CD8-positive, alpha-beta memory T cell (primary cell): ENCODE measurements around the gene R3HDM1. TPM values are rescaled to one million over a fixed set of nuclear protein-coding genes. Genes with fewer than 3 reads are reported as not detected.
A peak's percentile ranks its signal among the peaks of the same experiment; 100 is the strongest.

ENCODE experiments used
- CTCF ChIA-PET: fragments of 350-600 bp; sonication (Branson Sonifier 250); formaldehyde crosslinking; loops from one replicate; lab custom pipeline; 2021; ENCODE audit warnings: antibody characterized with exemption; lab: Charles Lee
- POLR2A ChIA-PET: fragments of 350-600 bp; sonication (Branson Sonifier 250); formaldehyde crosslinking; loops from one replicate; lab custom pipeline; 2021; ENCODE audit warnings: antibody characterized with exemption; lab: Charles Lee
- DNase-seq, 5 donors: peaks; one replicate each; pipeline versions ENCODE4 v3.0.0 to v3.0.0-alpha.2; 2020 to 2022; ENCODE audit warnings: mixed read lengths in 1 of 5
- H3K27ac ChIP-seq: one replicate; pipeline ENCODE4 v1.7.0; 2013; ENCODE audit warnings: low read depth, mild to moderate bottlenecking, low read length, moderate library complexity
- H3K27me3 ChIP-seq: 2 replicates; pipeline ENCODE4 v1.7.0; 2013; ENCODE audit warnings: low read length, mild to moderate bottlenecking; ENCODE audit not compliant: insufficient read depth, poor library complexity, severe bottlenecking
- H3K36me3 ChIP-seq: 2 replicates; pipeline ENCODE4 v1.7.0; 2013; ENCODE audit warnings: mild to moderate bottlenecking, low read length, moderate library complexity; ENCODE audit not compliant: insufficient read depth
- H3K4me1 ChIP-seq: 2 replicates; pipeline ENCODE4 v1.7.0; 2013; ENCODE audit warnings: mild to moderate bottlenecking, low read length, moderate library complexity; ENCODE audit not compliant: insufficient read depth
- H3K4me3 ChIP-seq: 2 replicates; pipeline ENCODE4 v1.7.0; 2013; ENCODE audit warnings: mild to moderate bottlenecking, low read length
- H3K9me3 ChIP-seq: 2 replicates; pipeline ENCODE4 v1.7.0; 2013; ENCODE audit warnings: mild to moderate bottlenecking, low read length
- H3K27ac Mint-ChIP-seq, 8 donors: one replicate each; pipeline ENCODE4 v1.8.0; 2020 to 2021; ENCODE audit warnings: mixed read lengths in 8 of 8, mild to moderate bottlenecking in 6 of 8, inconsistent platforms in 3 of 8, moderate library complexity in 3 of 8
- H3K27me3 Mint-ChIP-seq, 2 donors: one replicate each; pipeline ENCODE4 v1.8.0; 2020 to 2021; ENCODE audit warnings: mixed read lengths in 2 of 2, mild to moderate bottlenecking in 1 of 2, moderate library complexity in 1 of 2
- H3K36me3 Mint-ChIP-seq, 3 donors: one replicate each; pipeline ENCODE4 v1.8.0; 2020 to 2021; ENCODE audit warnings: mixed read lengths in 3 of 3, inconsistent platforms in 1 of 3, mild to moderate bottlenecking in 1 of 3
- H3K4me1 Mint-ChIP-seq, 3 donors: one replicate each; pipeline ENCODE4 v1.8.0; 2020 to 2021; ENCODE audit warnings: mixed read lengths in 3 of 3, inconsistent platforms in 1 of 3, mild to moderate bottlenecking in 1 of 3
- H3K4me3 Mint-ChIP-seq, 7 donors: one replicate each; pipeline ENCODE4 v1.8.0; 2020 to 2021; ENCODE audit warnings: mixed read lengths in 7 of 7, mild to moderate bottlenecking in 6 of 7, moderate library complexity in 4 of 7, inconsistent platforms in 2 of 7
- H3K9me3 Mint-ChIP-seq, 5 donors: one replicate each; pipeline ENCODE4 v1.8.0; 2020 to 2022; ENCODE audit warnings: mixed read lengths in 5 of 5, mild to moderate bottlenecking in 3 of 5, moderate library complexity in 2 of 5, inconsistent platforms in 1 of 5
- polyA plus RNA-seq: library from polyadenylated mRNA; unstranded; fragments of 300-500 nt; fragmentation: Illumina TruSeq; gene quantifications from one replicate; pipeline ENCODE4 v1.2.3, GENCODE V29; 2021
- total RNA-seq, 2 experiments: library from RNA; stranded (reverse); gene quantifications; one replicate each; pipeline ENCODE4 v1.2.3, GENCODE V29; 2021

The R3HDM1 gene
- total and polyA plus RNA-seq, 3 experiments from 2014 or later = 21.1 to 52.6 (median 49.7) TPM

DNA sequence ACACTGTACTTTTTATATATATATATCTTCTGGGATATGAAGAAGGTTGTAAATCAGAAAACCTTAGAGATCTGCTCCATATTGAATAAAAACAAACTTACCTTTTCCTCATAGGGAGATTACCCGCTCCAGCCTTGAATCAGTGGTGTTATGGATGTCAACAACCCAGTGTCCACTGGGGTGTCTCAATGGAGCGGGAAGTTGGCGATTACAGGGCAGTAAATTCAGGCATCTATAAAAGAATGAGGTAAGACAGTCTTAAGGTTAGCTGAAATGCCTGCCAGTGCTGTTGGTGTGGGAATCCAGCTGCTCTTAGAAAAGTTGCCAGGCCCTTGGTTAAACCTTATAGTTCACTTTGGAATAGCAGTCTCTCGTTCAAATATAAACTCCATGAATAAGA lies 102.3 kb downstream of the R3HDM1 start:
- no peak overlapping the region for H3K27ac Mint-ChIP-seq
- POLR2A ChIA-PET = no interaction called here
- CTCF ChIA-PET = no interaction called here
- H3K36me3 Mint-ChIP-seq = peaks cover 0 to 47% (median 18%) of the 10 kb centered on the region in 3 donors
- no peaks in the 10 kb centered on the region for H3K27me3 Mint-ChIP-seq
- Histone ChIP-seq H3K27me3 (no peaks in the 10 kb centered on the region), H3K9me3 (no peaks in the 10 kb centered on the region), H3K27ac (no peak overlapping the region), H3K36me3 (no peaks in the 10 kb centered on the region), H3K4me1 (no peaks in the 10 kb centered on the region), H3K4me3 (no peak overlapping the region)
- H3K9me3 Mint-ChIP-seq = no peaks in the 10 kb centered on the region
- H3K4me3 Mint-ChIP-seq = no peak overlapping the region
- peaks cover 4 to 8% (median 8%) of the 10 kb centered on the region in 3 donors for H3K4me1 Mint-ChIP-seq
- no peak for DNase-seq

DNA sequence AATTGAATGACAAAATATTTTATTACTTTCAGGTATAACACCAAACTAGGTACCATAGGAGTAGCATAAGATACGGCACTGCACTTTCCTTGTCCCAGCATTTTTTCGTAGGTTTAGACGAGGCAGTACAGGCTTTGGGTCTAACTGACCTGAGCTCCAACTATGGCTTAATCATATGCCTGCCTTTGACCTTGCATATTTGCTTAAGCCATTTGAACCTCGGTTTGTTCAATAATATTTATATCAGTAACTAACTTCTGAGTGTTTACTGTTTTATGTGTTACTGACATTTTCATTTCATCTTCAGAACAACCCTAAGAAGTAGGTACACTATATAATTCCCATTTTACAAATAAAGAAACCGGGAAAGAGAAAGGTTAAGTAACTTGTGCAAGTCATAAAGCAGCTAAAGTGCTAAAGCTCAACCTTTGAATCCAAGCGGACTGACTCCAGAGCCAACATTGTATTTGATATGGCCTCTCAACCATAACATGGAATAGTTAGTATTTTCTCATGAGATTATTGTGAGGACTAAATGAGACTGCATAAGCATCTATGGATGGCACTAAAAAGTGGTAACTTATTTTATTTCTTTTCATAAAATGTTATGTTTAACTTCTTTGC lies 104.0 kb downstream of the R3HDM1 start:
- H3K9me3 ChIP-seq = no peaks in the 10 kb centered on the region
- no peak overlapping the region for H3K4me3 ChIP-seq
- ChIA-PET CTCF (no interaction called here), POLR2A (interaction anchor here (0.6 kb wide), 1 partner anchor 22 kb away, joined by 3 read pairs; no protein-coding TSS in a partner anchor)
- H3K27ac ChIP-seq = no peak overlapping the region
- no peak for DNase-seq
- H3K4me1 ChIP-seq = no peaks in the 10 kb centered on the region
- Mint-ChIP-seq H3K4me1 (peaks cover 4 to 8% (median 8%) of the 10 kb centered on the region in 3 donors), H3K27ac (no peak overlapping the region), H3K27me3 (no peaks in the 10 kb centered on the region), H3K9me3 (no peaks in the 10 kb centered on the region), H3K36me3 (peaks cover 0 to 58% (median 21%) of the 10 kb centered on the region in 3 donors), H3K4me3 (no peak overlapping the region)
- no peaks in the 10 kb centered on the region for H3K27me3 ChIP-seq
- no peaks in the 10 kb centered on the region for H3K36me3 ChIP-seq

DNA sequence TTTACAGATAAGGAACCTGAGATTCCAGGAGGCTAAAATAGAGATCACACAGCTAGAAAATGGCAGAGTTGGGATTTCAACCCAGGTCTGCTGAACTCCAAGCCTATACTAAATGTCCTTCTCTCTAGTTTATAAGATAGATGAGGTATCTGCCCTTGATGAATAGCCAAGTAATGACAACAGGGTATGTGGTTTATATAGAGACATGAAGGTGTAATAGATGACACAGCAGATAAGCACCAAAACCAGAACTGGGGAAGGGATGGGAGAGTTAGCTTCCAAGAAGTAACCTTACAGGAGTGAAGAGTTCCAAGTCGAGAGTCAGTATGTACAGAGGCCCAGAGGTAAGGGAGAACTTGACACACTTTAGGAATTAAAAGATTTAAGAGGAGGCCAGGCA lies 105.7 kb downstream of the R3HDM1 start:
- no peaks in the 10 kb centered on the region for H3K9me3 Mint-ChIP-seq
- H3K36me3 Mint-ChIP-seq = peaks cover 0 to 60% (median 15%) of the 10 kb centered on the region in 3 donors
- H3K27ac ChIP-seq = no peak overlapping the region
- ChIA-PET POLR2A (no interaction called here), CTCF (no interaction called here)
- H3K4me3 Mint-ChIP-seq = no peak overlapping the region
- H3K4me1 ChIP-seq = no peaks in the 10 kb centered on the region
- peak overlapping the region in 3 of 8 donors; percentile 1 to 40 (median 5) for H3K27ac Mint-ChIP-seq
- H3K4me3 ChIP-seq = no peak overlapping the region
- H3K4me1 Mint-ChIP-seq = peaks cover 4 to 8% (median 8%) of the 10 kb centered on the region in 3 donors
- no peaks in the 10 kb centered on the region for H3K9me3 ChIP-seq
- H3K36me3 ChIP-seq = no peaks in the 10 kb centered on the region
- no peaks in the 10 kb centered on the region for H3K27me3 ChIP-seq
- DNase-seq = no peak
- H3K27me3 Mint-ChIP-seq = no peaks in the 10 kb centered on the region

DNA sequence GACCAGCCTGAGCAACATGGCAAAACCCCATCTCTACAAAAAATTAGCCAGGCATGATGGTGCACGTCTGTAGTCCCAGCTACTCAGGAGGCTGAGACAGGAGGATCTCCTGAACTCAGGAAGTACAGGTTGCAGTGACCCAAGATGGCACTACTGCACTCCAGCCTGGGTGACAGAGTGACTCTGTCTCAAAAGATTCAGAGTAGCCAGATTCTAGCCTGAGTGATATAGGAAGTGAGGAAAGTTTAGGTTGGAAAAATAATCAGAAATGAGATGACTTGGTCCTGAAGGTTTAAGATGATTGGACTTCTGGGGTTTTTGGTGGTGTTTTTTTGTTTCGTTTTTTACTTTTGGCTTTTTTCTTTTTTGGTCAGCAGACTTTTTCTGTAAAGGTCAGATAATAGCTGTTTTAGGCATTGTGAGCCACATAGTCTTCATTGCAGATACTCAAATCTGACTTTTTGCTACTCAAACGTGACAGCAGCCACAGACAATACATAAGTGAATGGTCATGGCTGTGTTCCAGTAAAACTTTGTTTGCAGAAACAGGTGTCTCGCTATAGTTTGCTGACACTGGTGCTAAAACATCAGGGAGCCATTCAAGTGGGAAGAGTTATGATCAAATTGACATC lies 106.3 kb downstream of the R3HDM1 start:
- H3K36me3 Mint-ChIP-seq = peaks cover 0 to 56% (median 15%) of the 10 kb centered on the region in 3 donors
- H3K9me3 Mint-ChIP-seq = no peaks in the 10 kb centered on the region
- Histone ChIP-seq H3K4me1 (no peaks in the 10 kb centered on the region), H3K36me3 (no peaks in the 10 kb centered on the region), H3K27ac (no peak overlapping the region), H3K27me3 (no peaks in the 10 kb centered on the region), H3K4me3 (no peak overlapping the region), H3K9me3 (no peaks in the 10 kb centered on the region)
- DNase-seq = no peak
- H3K27me3 Mint-ChIP-seq = no peaks in the 10 kb centered on the region
- peaks cover 4 to 8% (median 8%) of the 10 kb centered on the region in 3 donors for H3K4me1 Mint-ChIP-seq
- POLR2A ChIA-PET = no interaction called here
- peak overlapping the region in 3 of 8 donors; percentile 40 to 52 (median 46) for H3K27ac Mint-ChIP-seq
- CTCF ChIA-PET = no interaction called here
- no peak overlapping the region for H3K4me3 Mint-ChIP-seq

DNA sequence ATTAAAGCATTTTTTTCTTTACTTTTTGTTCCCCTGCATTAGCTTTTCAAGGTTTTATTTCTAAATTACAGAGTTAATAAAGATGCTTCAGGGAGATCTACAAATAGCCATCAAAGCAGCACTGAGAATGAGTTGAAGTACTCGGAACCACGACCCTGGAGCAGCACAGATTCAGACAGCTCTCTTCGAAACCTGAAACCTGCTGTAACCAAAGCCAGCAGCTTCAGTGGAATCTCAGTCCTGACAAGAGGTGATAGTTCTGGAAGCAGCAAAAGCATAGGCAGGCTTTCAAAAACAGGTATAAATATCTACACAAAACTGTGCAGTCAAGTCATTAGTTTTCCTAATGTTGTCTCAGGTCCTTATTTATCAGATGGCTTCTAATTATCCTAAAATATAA lies 107.5 kb downstream of the R3HDM1 start:
- Mint-ChIP-seq H3K36me3 (peaks cover 0 to 54% (median 16%) of the 10 kb centered on the region in 3 donors), H3K4me1 (peaks cover 4 to 8% (median 8%) of the 10 kb centered on the region in 3 donors), H3K9me3 (no peaks in the 10 kb centered on the region), H3K4me3 (no peak overlapping the region), H3K27ac (no peak overlapping the region), H3K27me3 (no peaks in the 10 kb centered on the region)
- Histone ChIP-seq H3K9me3 (no peaks in the 10 kb centered on the region), H3K27ac (no peak overlapping the region), H3K4me1 (no peaks in the 10 kb centered on the region), H3K36me3 (no peaks in the 10 kb centered on the region), H3K4me3 (no peak overlapping the region), H3K27me3 (no peaks in the 10 kb centered on the region)
- no peak for DNase-seq
- POLR2A ChIA-PET = no interaction called here
- CTCF ChIA-PET = no interaction called here

DNA sequence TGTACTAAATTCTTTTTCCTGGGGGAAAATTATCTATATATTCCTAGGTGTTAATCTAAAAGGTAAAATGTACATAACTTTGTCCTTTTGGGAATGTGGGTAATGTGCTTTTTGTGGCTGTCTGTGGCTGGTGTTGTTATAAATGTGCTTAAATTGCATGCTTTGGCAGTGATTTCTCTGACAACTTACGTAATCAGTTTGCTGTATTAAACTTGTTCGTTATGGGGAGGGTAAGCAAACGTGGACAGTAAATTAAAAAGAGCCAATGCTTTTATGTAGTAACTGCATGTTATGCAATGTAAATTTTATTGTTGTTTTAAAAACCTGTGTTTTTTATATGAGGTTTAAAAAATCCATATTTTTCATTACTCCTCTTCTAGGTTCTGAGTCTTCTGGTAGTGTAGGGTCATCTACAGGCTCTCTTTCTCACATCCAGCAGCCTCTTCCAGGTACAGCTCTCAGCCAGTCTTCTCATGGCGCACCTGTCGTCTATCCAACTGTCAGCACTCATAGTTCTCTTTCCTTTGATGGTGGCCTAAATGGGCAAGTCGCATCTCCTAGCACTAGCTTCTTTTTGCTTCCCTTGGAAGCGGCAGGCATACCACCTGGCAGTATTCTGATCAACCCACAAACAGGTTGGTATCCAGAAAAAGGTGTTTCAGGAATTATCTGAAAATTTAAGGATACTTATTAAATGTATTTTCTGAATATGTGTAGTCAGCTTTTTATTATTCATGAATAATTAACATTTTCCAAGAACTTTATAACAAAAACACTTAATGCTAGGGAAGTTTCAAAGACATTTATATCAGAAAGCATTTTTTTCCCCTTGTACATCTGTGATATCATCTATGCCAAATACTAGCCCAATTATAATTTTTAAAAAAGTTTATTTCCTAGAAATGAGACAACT lies 110.1 kb downstream of the R3HDM1 start:
- Mint-ChIP-seq H3K4me3 (no peak overlapping the region), H3K4me1 (peaks cover 4 to 8% (median 5%) of the 10 kb centered on the region in 3 donors), H3K36me3 (peaks cover 7 to 58% (median 23%) of the 10 kb centered on the region in 3 donors), H3K27ac (no peak overlapping the region), H3K27me3 (no peaks in the 10 kb centered on the region), H3K9me3 (no peaks in the 10 kb centered on the region)
- Histone ChIP-seq H3K36me3 (no peaks in the 10 kb centered on the region), H3K4me3 (no peak overlapping the region), H3K27ac (no peak overlapping the region), H3K4me1 (no peaks in the 10 kb centered on the region), H3K9me3 (no peaks in the 10 kb centered on the region), H3K27me3 (no peaks in the 10 kb centered on the region)
- ChIA-PET CTCF (no interaction called here), POLR2A (no interaction called here)
- DNase-seq = no peak

DNA sequence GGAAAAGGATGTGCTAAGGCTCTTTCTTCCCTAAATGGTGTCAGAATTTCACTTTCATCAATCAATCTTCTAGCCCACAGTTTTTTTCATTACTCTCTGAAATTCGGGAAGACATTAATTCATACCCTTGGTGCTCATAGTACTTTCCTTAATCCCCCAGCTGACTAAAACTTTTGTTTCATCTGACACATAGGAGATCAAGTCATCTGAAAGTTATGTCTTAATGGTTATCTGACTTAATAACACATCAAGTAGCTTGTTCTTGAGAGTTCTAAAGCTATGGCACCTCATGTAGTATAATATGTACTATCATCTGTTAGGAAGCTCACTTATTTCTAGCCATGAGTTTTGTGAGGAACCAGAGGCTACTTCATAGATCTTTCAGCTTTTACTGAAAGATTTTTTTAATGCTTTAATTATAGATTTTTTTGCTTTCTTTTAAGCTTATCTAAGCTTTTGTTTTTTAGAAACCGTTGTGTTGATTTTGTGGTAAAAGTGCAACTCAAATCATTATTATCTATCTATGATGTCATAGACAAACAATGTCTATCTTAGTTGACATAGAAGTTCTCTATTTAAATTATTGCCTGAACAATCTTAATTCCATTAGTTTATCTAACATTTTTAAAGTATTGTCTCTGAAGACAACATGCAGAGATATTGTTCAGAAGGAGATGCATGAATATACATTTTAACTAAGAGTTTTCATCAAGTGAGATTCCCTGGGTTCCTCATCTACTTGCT lies 116.7 kb downstream of the R3HDM1 start:
- Mint-ChIP-seq H3K9me3 (no peaks in the 10 kb centered on the region), H3K4me3 (no peak overlapping the region), H3K4me1 (peaks cover 0 to 4% (median 0%) of the 10 kb centered on the region in 3 donors), H3K27ac (peak overlapping the region in 1 of 8 donors; percentile 6), H3K27me3 (no peaks in the 10 kb centered on the region), H3K36me3 (peaks cover 10 to 59% (median 21%) of the 10 kb centered on the region in 3 donors)
- no peak for DNase-seq
- no peak overlapping the region for H3K27ac ChIP-seq
- no peaks in the 10 kb centered on the region for H3K36me3 ChIP-seq
- CTCF ChIA-PET = interaction anchor here (1.0 kb wide), 1 partner anchor 63 kb away, joined by 5 read pairs; no protein-coding TSS in a partner anchor
- H3K9me3 ChIP-seq = no peaks in the 10 kb centered on the region
- H3K4me3 ChIP-seq = no peak overlapping the region
- POLR2A ChIA-PET = interaction anchor here (0.7 to 0.9 kb wide), 2 partner anchors 117 to 554 kb away, joined by 3 to 6 read pairs; partner anchors contain the start of genes R3HDM1 and ZRANB3
- H3K27me3 ChIP-seq = no peaks in the 10 kb centered on the region
- H3K4me1 ChIP-seq = no peaks in the 10 kb centered on the region
